ENCODE data around the gene NFYB. TPM values are rescaled to one million over a fixed set of nuclear protein-coding genes. Genes with fewer than 3 reads are reported as not detected.
"Not testable (repeated sequence)": the region's sequence is repeated elsewhere in the genome, so short reads cannot be mapped to it uniquely, and the experiment has no call there.

NFYB gene
- total RNA-seq, 1 donor from 2014 or later: 24.7 TPM

GRCh38 chr12:104175726-104176247 is 37.8 kb upstream of the NFYB start:
- TF ChIP-seq, protein P1, sequence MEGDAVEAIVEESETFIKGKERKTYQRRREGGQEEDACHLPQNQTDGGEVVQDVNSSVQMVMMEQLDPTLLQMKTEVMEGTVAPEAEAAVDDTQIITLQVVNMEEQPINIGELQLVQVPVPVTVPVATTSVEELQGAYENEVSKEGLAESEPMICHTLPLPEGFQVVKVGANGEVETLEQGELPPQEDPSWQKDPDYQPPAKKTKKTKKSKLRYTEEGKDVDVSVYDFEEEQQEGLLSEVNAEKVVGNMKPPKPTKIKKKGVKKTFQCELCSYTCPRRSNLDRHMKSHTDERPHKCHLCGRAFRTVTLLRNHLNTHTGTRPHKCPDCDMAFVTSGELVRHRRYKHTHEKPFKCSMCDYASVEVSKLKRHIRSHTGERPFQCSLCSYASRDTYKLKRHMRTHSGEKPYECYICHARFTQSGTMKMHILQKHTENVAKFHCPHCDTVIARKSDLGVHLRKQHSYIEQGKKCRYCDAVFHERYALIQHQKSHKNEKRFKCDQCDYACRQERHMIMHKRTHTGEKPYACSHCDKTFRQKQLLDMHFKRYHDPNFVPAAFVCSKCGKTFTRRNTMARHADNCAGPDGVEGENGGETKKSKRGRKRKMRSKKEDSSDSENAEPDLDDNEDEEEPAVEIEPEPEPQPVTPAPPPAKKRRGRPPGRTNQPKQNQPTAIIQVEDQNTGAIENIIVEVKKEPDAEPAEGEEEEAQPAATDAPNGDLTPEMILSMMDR (IDR thresholded peaks at IDR 0.05): no peak
- Mint-ChIP-seq H3K4me1 (ENCODE audit: low read depth) (peaks cover 25% of the 10 kb centered on the region), H3K36me3 (ENCODE audit: low read depth) (no peaks in the 10 kb centered on the region), H3K4me3 (ENCODE audit: unreplicated experiment) (no peak overlapping the region), H3K27me3 (ENCODE audit: low read depth) (peaks cover 3% of the 10 kb centered on the region), H3K9me3 (ENCODE audit: low read depth) (no peaks in the 10 kb centered on the region), H3K27ac (ENCODE audit: unreplicated experiment) (no peak overlapping the region)
- DNase-seq (ENCODE audit: low spot score): no peak

DNA sequence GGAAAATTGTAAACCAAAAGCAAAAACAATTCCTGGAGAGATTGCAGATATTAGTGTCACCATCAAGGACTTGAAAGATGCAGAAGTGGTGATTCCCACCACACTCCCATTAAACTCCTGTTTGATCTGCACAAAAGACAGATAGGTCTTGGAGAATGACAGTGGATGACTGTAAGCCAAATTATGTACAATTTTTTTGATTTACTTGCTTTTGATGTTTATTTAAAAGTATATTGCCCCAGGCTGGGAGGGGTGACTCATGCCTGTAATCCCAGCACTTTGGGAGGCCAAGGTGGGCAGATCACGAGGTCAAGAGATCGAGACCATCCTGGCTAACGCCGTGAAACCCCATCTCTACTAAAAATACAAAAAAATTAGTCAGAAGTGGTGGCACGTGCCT is 35.8 kb upstream of the NFYB start:
- DNase-seq (ENCODE audit: low spot score); H3K27ac Mint-ChIP-seq (ENCODE audit: unreplicated experiment); H3K27me3 Mint-ChIP-seq (ENCODE audit: low read depth); H3K36me3 Mint-ChIP-seq (ENCODE audit: low read depth); H3K4me3 Mint-ChIP-seq (ENCODE audit: unreplicated experiment); H3K9me3 Mint-ChIP-seq (ENCODE audit: low read depth): not testable (repeated sequence)
- peaks cover 16% of the 10 kb centered on the region for H3K4me1 Mint-ChIP-seq (ENCODE audit: low read depth)

GRCh38 chr12:104172570-104172947 is 34.5 kb upstream of the NFYB start:
- Mint-ChIP-seq H3K4me1 (ENCODE audit: low read depth) (peaks cover 5% of the 10 kb centered on the region), H3K27me3 (ENCODE audit: low read depth) (peaks cover 3% of the 10 kb centered on the region), H3K36me3 (ENCODE audit: low read depth) (no peaks in the 10 kb centered on the region), H3K4me3 (ENCODE audit: unreplicated experiment) (no peak overlapping the region), H3K27ac (ENCODE audit: unreplicated experiment) (no peak overlapping the region), H3K9me3 (ENCODE audit: low read depth) (no peaks in the 10 kb centered on the region)
- TF ChIP-seq, protein P1 (IDR thresholded peaks at IDR 0.05): no peak
- DNase-seq (ENCODE audit: low spot score): no peak

DNA sequence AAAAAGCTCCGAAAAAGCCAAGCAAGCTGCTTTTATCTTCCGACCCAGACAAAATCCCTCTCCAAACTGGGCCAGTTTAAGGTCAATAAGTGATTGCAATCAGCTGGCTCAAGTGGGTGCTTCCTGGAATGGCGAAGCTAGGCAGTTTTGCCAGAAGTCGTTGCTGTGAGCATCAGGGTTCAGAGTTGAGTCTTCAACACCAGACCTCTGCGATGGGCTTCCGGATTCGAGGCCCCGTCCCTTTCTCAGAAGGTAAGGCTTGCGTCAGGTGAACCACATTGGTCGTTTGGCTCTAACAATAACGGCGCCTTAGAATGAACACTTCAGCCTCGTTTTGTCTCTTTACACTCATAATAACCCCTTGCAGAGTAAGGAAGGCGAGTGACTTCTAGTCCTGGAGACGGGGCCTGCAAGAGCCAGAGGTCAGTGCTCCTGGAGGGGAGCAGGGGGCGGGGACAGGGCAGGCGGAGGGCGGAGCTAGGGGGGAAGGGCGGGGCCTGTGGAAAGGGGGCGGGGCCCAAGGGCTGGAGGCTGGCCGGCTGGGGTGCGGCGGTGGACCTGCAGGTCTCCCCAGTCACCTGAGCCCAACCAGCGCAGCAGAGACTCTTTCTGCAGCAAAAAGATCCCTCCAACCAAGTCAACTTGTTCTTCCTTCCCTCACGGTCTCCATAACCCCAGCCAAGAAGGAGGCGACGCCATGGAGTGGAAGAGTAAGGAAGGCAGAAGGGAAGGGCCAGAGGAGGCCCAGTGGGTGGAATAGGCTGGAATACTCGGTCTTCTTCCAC is 34.0 kb upstream of the NFYB start:
- no peak for DNase-seq (ENCODE audit: low spot score)

GRCh38 chr12:104168596-104168995 is 30.6 kb upstream of the NFYB start:
- TF ChIP-seq, protein P1 (IDR thresholded peaks at IDR 0.05): no peak
- DNase-seq (ENCODE audit: low spot score): no peak
- H3K9me3 Mint-ChIP-seq (ENCODE audit: low read depth): no peaks in the 10 kb centered on the region
- no peaks in the 10 kb centered on the region for H3K27me3 Mint-ChIP-seq (ENCODE audit: low read depth)
- no peaks in the 10 kb centered on the region for H3K36me3 Mint-ChIP-seq (ENCODE audit: low read depth)
- no peak overlapping the region for H3K27ac Mint-ChIP-seq (ENCODE audit: unreplicated experiment)
- no peaks in the 10 kb centered on the region for H3K4me1 Mint-ChIP-seq (ENCODE audit: low read depth)
- no peak overlapping the region for H3K4me3 Mint-ChIP-seq (ENCODE audit: unreplicated experiment)

More for the DNA sequence above, 34.0 kb upstream of the NFYB start:
- Mint-ChIP-seq H3K4me1 (ENCODE audit: low read depth) (no peaks in the 10 kb centered on the region), H3K27ac (ENCODE audit: unreplicated experiment) (no peak overlapping the region), H3K36me3 (ENCODE audit: low read depth) (no peaks in the 10 kb centered on the region), H3K4me3 (ENCODE audit: unreplicated experiment) (no peak overlapping the region), H3K9me3 (ENCODE audit: low read depth) (no peaks in the 10 kb centered on the region), H3K27me3 (ENCODE audit: low read depth) (peaks cover 3% of the 10 kb centered on the region)
- TF ChIP-seq, protein P1 (IDR thresholded peaks at IDR 0.05): no peak

All from chondrocyte (in vitro differentiated cells).